ENCODE measurements around the gene MRO.
"Not testable (repeated sequence)": the region's sequence is repeated elsewhere in the genome, so short reads cannot be mapped to it uniquely, and the experiment has no call there.

Gene MRO

DNA sequence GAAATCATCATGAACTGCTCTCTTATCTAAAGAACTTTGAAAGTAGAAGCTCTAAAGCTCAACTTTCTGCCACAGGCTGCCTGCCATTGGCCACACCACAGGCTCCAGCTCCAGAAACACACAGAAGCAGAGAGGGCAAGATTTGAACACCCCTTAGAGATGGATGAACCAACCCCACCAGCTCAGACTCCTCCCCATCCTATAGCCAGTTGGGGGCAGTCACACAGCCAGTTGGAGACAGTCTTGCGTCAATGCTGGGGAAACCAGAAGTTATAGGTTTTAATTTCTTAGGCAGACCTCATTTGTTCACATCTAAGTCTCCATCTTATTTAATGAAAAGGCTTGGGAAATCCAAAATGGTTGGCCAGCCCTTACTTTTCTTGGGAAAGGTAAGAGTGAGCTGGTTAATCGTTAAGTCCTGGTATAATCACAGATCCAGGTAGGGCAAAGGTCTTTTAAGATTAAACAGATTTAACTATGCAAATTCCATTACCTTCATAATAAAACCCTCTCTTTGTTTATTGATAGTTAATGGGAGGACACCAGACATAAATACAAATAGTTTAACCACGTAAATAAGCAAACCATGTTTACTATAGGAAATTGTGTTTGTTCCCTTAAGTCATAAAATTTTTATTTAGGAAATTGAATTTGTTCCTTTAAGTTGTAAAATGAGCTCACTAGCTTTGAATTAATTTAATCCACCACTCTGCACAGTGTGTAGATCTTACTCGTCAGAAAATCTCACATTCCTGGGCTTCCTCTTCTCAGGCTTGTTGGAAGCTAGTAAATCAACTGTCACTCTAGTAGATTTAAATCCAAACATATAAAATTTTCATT, 28.0 kb downstream of the MRO start:
- DNase-seq (ENCODE audit: low read depth), result no peak

DNA sequence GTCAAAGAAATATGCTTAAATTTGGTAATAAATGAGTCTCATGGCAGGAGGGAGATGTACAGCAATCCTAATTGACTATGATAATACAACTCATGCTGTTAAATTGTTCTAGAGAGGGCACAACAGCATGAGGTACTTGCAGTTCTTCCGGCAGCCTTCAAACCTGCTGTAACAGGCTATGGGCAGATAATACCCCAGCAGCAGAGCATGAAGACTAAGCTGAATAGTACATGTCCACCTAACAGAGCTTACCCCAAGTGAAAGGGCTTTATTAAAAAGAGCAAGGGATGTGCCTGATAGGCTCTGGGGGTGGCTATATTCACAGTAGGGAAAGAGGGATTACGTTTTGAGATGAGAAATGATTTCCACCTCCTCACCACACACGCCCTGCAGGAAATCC, 28.9 kb downstream of the MRO start:
- no peak for DNase-seq (ENCODE audit: low read depth)

DNA sequence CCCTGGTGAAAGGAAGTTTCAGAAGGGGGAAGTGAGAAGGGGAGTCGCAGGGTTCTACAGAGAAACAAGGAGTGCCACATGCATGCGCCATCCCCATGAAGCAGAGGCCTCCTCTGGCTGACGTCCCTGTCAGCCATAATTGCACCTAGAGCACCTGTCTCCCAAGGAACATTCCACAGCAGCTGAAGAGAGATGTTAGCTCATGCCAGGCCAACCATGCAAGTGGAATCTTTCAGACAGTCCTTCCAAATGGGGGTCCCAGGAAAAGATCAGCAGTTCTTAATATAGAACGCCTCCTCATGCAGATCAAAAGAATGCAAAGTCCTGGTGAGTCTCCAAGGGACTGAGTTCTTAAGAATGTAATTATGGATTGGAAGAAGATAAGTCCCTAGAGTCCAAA, 29.6 kb downstream of the MRO start:
- no peak for DNase-seq (ENCODE audit: low read depth)

DNA sequence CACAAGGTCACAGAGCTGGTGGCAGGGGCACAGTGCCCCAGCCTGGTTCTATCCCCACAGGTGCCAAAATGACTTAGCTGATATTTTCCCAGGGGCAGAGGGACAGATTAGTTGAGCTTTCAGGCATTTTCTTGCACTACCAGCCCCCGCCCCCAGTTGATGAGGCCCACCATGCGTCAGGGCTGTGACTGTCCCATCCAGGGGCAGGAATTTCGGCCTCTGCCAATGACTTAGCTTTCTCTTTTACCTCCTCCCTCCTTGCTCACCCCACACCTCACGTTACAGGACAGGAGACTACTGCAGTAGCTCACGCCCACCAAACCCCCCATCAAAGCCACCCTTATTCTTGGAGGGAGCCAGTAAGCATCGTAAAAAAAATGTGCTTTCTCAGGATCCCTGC, 31.5 kb downstream of the MRO start:
- DNase-seq (ENCODE audit: low read depth), result no peak

DNA sequence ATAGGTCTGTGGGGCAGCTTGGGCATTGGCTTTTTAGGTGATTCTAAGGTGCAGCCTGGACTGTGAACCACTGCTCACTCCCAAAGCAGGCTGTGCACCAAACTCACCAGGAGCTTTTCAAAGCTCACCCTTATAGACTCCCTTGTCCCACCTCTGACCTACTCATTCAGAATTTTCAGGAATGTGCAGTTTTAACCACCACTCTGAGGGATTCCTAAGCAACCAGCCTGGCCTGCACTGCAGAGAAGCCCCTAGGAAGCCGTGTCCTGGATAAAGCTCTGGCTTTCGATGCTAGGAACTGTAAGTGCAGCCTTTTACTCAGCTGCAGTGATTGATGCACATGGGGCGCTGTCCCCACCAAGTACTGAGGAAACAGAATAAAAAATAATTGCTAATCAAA, 33.0 kb downstream of the MRO start:
- no peak for DNase-seq (ENCODE audit: low read depth)

DNA sequence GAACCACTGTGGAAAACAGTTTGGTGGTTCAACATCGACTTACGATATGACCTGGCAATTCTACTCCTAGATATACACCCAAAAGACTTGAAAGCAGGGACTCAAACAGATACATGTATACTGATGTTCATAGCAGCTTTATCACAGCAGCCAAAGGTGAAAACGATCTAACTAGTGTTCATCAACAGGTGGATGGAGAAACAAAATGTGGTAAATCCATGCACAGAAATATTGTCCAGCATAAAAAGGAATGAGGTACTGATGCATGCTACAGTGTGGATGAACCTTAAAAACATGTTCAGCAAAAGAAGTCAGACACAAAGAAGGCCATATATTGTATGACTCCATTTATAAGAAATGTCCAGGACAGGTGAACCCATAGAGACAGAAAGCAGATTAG, 36.3 kb downstream of the MRO start:
- DNase-seq (ENCODE audit: low read depth), result no peak

DNA sequence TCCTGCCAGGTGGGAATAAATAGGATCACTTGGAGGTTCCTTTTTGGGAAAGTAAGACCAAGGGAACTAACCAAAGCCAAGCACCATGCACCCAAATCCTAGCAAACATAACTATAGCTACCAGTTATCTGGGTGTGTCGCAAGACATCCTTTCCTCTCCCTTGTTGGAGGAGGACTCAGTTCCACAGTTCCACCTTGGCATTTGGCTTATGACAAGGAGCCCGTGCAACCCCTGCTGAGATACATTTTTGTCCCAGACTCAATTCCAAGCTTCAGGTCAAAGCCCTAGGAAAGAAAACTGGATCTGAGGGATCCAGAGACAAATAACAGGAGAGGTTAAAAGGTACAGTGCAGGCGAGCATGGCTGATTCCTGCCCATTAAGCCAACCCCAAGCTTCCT, 40.8 kb downstream of the MRO start:
- not testable (repeated sequence) for DNase-seq (ENCODE audit: low read depth)

DNA sequence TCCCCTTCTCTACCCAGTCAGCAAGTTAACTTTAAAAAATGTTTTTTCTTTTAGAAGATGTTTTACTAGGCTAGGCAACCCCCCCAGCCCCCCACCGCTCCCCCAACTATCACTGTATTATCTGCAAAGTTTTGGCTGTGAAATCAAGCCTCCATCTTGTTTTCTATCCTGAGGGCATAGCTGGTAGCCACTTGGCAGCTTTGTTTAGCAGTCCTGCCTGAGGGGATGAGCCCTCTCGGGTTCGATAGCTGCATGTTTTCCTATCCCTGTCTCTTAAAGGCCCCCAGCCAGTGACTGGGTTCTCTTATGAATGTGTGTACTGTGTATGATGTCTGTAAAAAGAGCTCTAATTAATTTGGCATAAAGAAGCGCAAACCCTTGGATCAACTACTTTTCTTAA, 43.4 kb downstream of the MRO start:
- no peak for DNase-seq (ENCODE audit: low read depth)

DNA sequence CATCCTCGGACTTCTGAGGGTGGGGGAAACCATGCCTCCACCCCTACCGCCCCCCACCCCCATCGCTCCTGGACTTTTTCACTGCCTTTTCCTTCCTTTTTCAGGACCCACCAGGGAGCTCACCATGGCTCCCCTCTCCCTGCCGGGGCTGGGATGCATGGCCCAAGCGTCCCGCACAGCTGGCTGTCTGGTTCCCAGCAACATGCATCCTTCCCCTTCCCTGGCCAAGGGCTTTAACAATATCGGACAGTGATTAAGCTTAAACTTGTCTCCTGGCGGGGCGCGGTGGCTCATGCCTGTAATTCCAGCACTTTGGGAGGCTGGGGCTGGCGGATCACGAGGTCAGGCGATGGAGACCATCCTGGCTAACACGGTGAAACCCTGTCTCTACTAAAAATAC, 44.1 kb downstream of the MRO start:
- DNase-seq (ENCODE audit: low read depth), result no peak

DNA sequence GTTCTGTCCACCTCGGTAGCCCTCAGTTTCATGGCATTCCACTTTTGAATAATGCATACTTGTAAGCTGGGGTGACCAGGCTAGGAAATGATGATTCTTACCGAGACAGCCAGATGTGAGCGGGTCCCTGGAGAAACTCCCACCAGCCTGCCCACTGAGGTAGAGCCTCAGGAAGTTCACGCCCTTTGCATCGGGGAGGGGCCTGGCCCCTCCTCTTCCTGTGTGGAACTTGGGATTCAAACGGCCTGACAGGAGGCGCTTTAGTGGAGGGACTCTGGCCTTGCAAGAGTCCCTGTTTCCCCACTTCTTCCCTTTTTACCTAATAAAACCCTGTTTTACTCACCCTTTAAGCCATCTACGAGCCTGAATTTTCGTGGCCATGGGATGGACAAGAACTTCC, 44.6 kb downstream of the MRO start:
- DNase-seq (ENCODE audit: low read depth), result no peak

DNA sequence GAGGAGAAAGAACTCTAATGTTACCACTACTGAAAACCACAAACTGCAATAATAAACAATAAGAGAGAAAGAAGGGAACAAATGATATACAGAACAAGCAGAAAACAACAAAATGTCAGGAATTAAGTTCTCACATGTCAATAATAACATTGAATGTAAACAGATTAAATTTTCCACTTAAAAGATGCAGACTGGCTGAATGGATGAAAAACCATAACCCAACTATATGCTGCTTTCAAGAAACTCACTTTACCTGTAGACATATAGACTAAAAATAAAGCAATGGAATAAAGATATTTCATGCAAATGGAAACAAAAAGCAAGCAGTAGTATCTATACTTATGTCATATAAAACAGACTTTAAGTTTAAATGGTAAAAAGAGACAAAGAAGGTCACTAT, 50.4 kb downstream of the MRO start:
- no peak for DNase-seq (ENCODE audit: low read depth)

DNA sequence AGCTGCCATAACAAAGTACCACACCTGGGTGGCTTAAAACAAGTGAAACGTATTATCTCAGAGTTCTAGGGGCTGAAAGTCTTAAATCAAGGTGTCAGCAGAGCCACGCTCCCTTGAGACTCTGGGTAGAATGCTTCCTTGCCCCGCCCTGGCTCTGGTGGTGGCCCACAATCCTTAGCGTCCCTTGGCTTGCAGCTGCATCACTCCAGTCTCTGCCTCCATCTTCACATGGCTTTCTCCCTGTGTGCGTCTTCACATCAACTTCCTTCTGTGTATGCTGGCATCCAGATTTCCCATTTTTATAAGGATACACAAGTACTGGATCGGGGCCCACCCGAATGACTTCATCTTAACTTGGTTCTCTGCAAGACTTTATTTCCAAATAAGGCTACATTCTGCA, 62.5 kb downstream of the MRO start:
- no peak for DNase-seq (ENCODE audit: low read depth)

DNA sequence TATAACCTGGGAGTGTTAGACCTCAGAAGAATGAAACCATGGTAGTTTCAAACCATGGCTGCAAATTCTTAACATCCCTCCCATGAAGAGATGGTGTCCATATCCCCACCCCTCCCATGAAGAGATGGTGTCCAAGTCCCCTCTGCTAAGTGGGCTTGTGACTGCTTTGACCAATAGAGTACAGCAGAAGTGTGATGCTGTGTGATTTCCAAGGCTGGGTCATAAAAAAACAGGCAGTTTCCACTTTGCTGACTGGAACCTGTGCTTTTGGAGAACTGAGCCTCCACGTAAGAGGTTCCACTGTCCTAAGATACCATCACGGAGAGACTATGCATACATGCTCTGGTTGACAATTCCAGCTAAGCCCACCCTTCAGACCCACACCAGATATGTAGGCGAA, 65.5 kb downstream of the MRO start:
- DNase-seq (ENCODE audit: low read depth), result no peak

DNA sequence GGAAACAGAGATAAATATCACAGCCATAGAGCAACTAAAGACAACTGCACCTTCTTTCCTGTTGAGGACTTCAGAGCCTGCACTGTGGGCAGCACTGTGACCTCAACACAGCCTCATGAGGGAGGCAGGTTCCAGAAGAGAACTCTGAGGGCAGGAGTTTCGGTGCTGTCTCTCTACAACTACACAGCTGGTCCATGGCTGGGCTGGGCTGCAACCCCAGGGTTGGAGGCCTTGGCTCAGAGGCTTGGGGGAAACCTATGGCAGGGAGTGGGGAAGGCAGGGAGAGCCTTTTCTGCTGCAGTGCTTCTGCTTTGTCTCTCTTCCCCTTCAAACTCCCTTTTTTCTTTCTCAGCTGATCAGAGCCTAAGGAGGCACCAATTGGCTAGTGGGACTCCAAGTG, 66.5 kb downstream of the MRO start:
- no peak for DNase-seq (ENCODE audit: low read depth)

DNA sequence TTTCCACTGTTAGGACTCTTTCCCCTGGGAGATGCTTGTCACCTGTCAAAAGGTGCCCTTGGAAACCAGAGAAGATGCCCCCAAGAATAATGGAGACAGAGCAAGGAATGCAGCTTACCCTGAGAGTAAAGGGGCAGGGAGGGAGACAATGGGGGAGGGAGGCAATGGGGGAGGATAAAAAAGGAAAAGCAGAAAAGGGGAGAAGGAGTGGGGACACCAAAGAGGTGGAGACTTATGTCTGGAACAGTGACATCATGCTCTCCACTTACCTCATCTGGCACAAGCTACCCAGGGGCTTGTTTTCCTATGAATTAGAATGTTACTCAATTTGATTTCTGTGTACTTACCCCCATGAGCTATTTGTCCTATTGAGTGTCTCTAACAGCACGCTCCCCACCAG, 67.9 kb downstream of the MRO start:
- no peak for DNase-seq (ENCODE audit: low read depth)

DNA sequence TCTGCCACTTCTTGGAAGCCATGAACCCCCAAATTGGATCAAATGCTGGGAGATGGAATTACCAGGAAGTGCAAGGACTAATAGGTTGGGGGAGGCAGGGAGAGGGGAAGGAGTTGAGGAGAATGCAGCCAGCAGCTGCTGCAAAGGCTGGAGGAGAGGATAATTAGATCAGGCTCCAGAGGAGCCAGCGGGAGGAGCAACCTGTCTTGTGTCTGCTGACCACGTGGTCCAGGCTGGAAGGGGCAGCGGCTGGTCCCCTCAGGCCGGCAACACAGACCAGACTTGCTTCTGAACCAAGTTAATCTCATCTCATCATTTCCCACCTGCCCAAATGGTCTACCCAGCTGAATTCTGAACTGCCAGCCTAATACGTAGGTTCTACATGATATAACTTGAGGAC, 68.3 kb downstream of the MRO start:
- no peak for DNase-seq (ENCODE audit: low read depth)

DNA sequence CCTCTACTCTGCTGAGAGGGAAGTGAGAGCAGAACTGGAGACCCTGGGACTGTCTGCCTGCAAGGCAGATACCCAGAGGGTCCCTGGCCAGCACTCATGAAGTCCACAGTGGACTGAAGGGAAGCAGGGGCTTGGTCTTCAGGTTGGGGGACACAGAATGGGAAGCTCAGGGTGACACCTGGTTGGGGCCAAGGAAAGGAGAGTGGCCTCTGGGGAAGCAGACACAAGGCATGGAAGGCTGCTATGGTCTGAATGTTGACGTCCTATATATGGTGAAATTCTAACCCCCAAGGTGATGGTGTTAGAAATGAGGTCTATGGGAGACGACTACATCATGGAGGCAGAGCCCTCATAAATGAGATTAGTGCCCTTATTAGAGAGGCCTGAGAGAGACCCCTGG, 69.3 kb downstream of the MRO start:
- no peak for DNase-seq (ENCODE audit: low read depth)

DNA sequence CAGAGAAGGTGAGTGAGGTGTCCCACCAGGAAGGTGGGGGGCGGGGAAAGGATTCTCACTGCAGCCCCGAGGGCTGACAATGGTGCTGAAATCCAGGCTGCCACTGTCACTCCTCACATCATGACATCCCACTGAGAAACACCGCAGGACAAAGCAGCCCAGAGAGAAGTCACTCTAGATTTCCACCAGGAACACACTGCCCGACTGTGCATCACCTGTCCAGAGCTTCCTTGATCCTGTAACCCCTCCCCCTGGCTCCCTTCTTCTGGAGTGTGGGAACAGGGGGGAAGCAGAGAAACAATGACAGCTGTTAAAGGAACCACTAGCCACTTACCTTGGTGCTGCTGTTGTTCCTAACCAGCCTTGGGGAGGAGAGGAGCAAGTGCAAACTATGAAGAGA, 69.9 kb downstream of the MRO start:
- no peak for DNase-seq (ENCODE audit: low read depth)

DNA sequence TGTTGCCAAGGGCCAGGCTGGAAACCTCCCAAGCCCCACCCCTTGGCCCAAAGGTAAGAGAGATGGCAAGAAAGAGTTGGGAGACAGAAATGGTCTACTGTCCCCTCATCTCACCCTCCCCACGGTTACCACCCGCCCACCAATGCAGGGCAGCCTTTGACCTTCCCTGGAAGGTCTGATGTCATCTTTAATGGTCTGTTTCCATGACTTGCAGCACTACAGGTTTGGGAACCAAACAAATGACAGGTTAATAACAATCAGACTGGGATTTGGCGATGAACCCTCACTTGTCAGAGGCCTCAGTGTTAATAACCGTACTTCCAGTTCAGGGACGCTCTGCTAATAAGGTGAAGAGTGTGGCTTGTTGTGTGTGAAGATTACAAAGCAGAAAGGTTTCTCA, 70.4 kb downstream of the MRO start:
- DNase-seq (ENCODE audit: low read depth), result no peak

DNA sequence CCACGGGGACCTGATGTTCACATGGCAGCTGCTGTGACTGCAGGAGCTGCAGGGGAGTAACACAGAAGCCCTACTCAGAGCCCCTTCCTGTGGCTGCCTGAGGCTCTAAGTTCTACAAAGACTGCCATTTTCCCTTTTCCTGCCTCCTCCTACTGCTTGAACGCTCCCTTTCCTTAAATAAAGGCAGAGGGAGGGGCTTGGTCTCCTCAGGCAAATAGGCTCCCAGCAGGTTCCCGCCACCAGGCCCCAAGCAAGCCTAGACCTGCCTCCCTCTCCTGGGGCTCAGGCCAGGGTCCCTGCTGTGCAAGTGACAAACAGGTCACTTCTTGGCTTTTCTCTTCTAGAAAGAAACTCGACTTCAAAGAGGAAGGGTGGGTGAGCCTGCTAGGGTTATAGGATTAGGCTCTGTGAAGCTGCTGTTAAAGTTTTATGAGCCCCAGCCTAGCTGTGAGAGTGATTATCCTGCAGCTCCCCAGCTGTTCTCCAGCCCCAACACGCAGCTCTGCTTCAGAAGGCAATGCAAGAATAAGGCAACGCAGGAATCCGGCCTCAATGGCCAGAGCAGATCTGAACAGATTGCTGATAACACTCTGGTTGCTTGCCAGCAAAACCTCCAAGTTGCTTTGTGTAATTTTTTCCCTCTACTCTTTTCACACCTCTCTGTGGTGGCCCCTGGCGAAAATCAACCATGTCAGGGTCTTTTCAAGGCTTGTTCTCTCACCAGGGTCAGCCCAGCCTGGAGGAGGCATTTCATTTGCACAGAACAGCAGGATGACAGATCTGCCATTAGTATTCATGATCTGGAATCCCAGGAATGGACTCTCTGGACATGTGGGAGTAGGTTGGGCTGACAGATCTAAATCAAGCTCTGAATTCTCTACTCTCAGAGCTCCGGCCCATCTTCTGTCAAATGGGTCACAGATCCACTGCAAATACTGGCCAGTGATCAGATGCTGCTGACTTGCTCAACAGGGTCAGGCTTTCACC, 71.3 kb downstream of the MRO start:
- no peak for DNase-seq (ENCODE audit: low read depth)

DNA sequence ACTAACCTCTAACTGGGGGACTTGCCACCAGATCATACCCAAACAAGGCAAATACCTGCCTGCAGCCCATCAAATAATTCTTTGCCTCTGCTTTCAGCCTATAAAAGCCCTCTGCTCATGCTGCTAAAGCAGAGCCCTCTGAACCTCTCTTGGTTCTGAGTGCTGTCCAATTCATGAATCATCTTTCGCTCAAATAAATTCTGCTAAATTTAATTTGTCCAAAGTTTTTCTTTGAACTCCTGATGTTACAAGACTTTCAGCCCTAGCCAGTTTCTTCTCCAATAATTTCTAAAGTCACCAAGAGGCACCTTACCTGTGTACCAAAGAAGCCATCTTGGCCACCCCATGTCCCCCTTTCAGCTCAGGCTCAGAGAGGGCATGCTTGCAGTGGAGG, 72.0 kb downstream of the MRO start:
- DNase-seq (ENCODE audit: low read depth), result no peak

DNA sequence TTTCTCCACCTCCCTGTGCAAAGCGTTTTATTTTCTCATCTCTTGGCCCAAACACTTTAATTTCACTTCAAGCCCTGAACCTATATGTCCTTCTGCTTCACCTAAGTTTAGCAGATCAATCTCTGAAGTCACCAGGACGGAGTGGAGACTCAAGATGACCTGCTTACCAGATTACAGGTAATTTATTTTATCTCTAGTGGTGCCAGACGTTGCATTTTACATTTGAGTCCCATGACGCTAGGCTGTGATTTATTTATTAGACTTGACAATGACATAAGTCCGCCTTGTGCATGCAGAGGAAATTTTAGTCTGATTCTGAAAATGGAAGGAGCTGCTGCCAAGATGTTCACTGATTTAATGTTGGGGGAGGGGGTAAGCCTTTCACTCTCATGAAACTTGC, 73.9 kb downstream of the MRO start:
- no peak for DNase-seq (ENCODE audit: low read depth)
